Uterus (tissue), 4 donors: ENCODE data around the gene FBXO31. TPM values are rescaled to one million over a fixed set of nuclear protein-coding genes. Genes with fewer than 3 reads are reported as not detected.
"Not testable (repeated sequence)": the region's sequence is repeated elsewhere in the genome, so short reads cannot be mapped to it uniquely, and the experiment has no call there.

ENCODE experiments used
- DNase-seq, 2 donors: peaks; one replicate each; pipeline ENCODE4 v3.0.0-alpha.2; 2019 to 2020
- H3K27ac ChIP-seq, 2 donors: fragments of 200-600 bp; sonication (generic); 1 replicate in 1 of 2; 2 replicates in 1 of 2; pipeline ENCODE4 v1.5.1; 2016 to 2018
- H3K27me3 ChIP-seq, 2 donors: fragments of 200-600 bp; sonication (generic); one replicate each; pipeline ENCODE4 v1.5.1; 2018 to 2019; ENCODE audit warnings: control low read depth in 1 of 2
- H3K36me3 ChIP-seq, 2 donors: fragments of 200-600 bp; sonication (generic); one replicate each; pipeline ENCODE4 v1.5.1; 2019; ENCODE audit warnings: control low read depth in 1 of 2
- H3K4me1 ChIP-seq, 2 donors: fragments of 200-600 bp; sonication (generic); one replicate each; pipeline ENCODE4 v1.5.1; 2018 to 2019; ENCODE audit warnings: control low read depth in 1 of 2
- H3K4me3 ChIP-seq, 2 donors: fragments of 200-600 bp; sonication (generic); 1 replicate in 1 of 2; 2 replicates in 1 of 2; pipeline ENCODE4 v1.5.1; 2018 to 2019; ENCODE audit warnings: mild to moderate bottlenecking in 1 of 2
- H3K9me3 ChIP-seq, 2 donors: fragments of 200-600 bp; sonication (generic); one replicate each; pipeline ENCODE4 v1.5.1; 2019; ENCODE audit warnings: control low read depth in 1 of 2
- POLR2A ChIP-seq, 2 donors: fragments of 450-650 bp; IDR thresholded peaks; one replicate each; pipeline ENCODE4 v1.6.1; 2016; ENCODE audit warnings: antibody characterized with exemption in 2 of 2, mild to moderate bottlenecking in 1 of 2, moderate library complexity in 1 of 2
- intact Hi-C: fragments of 100-400 bp; cut with DNase I; formaldehyde crosslinking; loops from one replicate; pipeline ENCODE4 v1.15.1; 2023; ENCODE audit warnings: low total_unique reads
- total RNA-seq, 4 donors: library from RNA; depleted of rRNA in 3 of 4; stranded (reverse); fragments of >200 nt in 3 of 4; gene quantifications; one replicate each; pipeline versions ENCODE4 v1.1.0 to v1.2.4, GENCODE V29; 2014 to 2023
- TF ChIP-seq, protein P1 (sequence below), 4 experiments: fragments of 200-600 bp in 2 of 4; fragments of 450-650 bp in 2 of 4; sonication (generic) in 2 of 4; IDR thresholded peaks; one replicate each; pipeline ENCODE4 v1.5.1; 2016 to 2019; ENCODE audit warnings: antibody characterized with exemption in 4 of 4, mild to moderate bottlenecking in 2 of 4, moderate library complexity in 1 of 4
- donor health status: DM: yes; HTN: yes; CAD: no.

FBXO31 gene
- total RNA-seq, 4 donors from 2014 or later = 35.2 to 309 (median 74.8) TPM

DNA sequence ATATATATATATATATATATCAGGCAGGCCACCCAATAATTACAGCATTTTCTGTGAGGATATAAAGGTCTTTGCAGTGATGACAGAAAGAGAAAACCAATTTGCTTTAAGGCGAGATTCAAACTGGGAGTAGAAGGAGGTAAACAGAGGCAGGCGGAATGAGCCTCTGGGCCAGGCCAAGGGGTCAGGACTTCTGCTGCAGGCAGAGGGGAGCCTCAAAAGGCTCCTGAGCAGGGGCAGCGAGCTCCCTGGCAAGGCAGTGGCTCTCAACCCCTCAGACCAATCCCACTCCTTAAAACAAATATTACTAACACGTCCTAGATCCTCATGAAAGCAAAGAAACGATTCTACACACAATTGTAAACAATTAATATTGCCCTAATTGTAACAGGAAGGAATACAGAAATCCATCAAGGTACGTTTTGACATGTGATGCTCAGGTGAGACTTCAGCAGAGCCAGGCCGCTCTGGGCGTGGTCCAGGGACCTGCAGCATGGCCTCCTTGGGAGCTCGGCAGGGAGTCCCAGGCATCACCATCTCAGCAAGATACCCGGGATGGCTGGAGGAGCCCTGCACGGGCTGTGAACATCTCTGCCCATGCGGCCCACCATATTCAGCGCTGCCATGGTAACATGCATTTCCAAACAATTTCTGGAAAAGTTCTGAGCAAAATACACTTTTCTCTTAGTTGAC, 18.4 kb downstream of the FBXO31 start:
- no peaks in the 10 kb centered on the region for H3K36me3 ChIP-seq
- no peak for DNase-seq
- TF ChIP-seq, protein P1, sequence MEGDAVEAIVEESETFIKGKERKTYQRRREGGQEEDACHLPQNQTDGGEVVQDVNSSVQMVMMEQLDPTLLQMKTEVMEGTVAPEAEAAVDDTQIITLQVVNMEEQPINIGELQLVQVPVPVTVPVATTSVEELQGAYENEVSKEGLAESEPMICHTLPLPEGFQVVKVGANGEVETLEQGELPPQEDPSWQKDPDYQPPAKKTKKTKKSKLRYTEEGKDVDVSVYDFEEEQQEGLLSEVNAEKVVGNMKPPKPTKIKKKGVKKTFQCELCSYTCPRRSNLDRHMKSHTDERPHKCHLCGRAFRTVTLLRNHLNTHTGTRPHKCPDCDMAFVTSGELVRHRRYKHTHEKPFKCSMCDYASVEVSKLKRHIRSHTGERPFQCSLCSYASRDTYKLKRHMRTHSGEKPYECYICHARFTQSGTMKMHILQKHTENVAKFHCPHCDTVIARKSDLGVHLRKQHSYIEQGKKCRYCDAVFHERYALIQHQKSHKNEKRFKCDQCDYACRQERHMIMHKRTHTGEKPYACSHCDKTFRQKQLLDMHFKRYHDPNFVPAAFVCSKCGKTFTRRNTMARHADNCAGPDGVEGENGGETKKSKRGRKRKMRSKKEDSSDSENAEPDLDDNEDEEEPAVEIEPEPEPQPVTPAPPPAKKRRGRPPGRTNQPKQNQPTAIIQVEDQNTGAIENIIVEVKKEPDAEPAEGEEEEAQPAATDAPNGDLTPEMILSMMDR (IDR thresholded peaks at IDR 0.05) = no peak
- TF ChIP-seq POLR2A (IDR thresholded peaks at IDR 0.05) = no peak
- H3K4me1 ChIP-seq = peaks cover 6 to 12% of the 10 kb centered on the region in 2 donors
- H3K9me3 ChIP-seq = no peaks in the 10 kb centered on the region
- no peaks in the 10 kb centered on the region for H3K27me3 ChIP-seq
- intact Hi-C loops = loop anchor here (10.0 kb wide), 1 partner anchor 50 kb away; the partner anchor contains the start of gene C16orf95
- no peak overlapping the region for H3K27ac ChIP-seq
- H3K4me3 ChIP-seq = no peak overlapping the region

DNA sequence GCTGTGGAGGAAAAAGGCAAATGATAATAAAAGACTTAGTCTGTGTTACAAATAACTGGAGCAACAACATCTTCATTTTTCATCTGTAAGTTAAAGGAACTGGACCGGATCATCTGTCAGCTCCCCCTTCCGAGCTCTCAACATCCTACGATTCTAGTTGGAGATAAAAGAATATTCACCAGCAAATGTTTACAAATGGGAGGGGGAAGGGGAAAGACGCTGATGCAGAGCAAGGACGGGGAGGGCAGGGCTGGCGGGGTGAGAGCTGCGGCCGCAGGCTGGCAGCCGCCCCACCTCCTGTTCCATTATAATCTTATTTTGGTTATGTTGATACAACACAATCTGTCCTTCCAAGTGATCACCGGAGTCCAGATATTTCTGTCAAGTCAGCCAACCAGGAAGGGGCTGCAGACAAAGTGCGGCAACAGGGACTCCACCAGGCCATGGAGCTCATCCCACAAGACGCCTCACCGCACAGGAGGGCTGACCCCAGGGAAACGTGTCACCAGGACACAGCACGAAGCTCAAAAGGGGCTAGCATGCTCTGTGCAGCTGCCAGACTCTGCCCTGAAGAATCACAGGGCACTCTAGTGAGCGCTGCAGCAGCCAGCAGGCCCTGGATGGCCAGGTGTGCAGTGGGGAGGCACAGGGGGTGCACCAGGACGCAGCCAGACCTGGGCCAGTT, 19.7 kb downstream of the FBXO31 start:
- Histone ChIP-seq H3K4me3 (no peak overlapping the region), H3K27ac (peak overlapping the region; percentile 41 to 78), H3K36me3 (no peaks in the 10 kb centered on the region), H3K4me1 (peaks cover 6 to 9% of the 10 kb centered on the region in 2 donors), H3K27me3 (no peaks in the 10 kb centered on the region), H3K9me3 (no peaks in the 10 kb centered on the region)
- TF ChIP-seq POLR2A (IDR thresholded peaks at IDR 0.05) = no peak
- TF ChIP-seq, protein P1 (IDR thresholded peaks at IDR 0.05) = no peak
- DNase-seq = peak in 1 of 2 donors; percentile 57
- intact Hi-C loops = loop anchor here (10.0 kb wide), 1 partner anchor 49 kb away; the partner anchor contains the start of gene C16orf95

DNA sequence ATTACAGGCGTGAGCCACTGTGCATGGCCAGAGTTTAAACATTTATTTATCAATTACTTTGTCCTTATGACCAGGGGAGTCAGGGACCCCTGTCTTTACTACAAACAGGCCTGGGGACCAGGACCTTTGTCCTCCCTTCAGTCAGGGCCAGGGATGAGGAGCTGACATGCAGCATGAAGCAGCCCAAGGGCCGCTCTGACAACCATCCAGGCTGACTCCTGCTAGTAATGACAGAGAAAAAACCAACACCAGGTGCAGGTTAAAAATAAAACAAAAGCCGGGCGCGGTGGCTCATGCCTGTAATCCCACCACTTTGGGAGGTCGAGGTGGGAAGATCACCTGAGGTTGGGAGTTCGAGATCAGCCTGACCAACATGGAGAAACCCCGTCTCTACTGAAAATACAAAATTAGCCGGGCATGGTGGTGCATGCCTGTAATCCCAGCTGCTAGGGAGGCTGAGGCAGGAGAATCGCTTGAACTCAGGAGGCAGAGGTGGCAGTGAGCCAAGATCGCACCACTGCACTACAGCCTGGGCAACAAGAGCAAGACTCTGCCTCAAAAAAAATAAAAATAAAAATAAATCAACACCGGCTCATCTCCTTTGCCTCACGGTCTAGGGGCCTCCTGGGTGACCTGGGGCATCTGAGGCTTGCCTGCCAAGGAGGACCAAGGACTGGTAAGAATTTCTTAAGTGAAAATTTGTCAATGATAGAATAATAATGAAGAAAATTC, 20.6 kb downstream of the FBXO31 start:
- DNase-seq, H3K9me3 ChIP-seq, H3K36me3 ChIP-seq, H3K4me3 ChIP-seq, H3K27me3 ChIP-seq, H3K4me1 ChIP-seq: not testable (repeated sequence)
- H3K27ac ChIP-seq = peak overlapping the region; percentile 41 to 78
- intact Hi-C loops = loop anchor here (10.0 kb wide), 1 partner anchor 48 kb away; the partner anchor contains the start of gene C16orf95

DNA sequence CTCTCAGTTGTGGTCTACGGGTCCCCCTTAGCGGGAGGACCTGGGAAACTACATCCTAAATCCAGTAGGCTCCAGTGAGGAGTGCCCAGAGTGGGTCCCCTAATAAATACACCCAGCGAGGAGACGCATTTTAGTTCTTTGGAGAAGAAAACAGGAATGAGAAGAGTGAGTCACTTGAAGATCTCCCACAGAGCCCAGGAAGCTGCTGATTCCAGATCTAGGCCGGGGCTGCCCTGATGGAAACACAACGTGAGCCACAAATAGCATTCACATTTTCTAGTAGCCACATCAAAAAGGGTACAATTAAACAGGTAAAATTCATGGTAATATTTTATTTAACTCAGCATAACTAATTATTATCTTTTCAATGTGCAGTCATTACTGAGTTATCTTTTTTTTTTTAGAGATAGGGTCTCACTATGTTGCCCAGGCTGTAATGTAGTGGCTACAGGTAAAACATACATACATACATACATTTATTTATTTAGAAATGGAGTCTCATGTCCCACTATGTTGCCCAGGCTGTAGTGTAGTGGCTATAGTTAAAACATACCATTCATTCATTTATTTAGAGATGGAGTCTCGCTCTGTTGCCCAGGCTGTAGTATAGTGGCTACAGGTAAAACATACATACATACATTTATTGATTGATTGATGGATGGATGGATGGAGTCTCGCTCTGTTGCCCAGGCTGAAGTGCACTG, 21.5 kb downstream of the FBXO31 start:
- peaks cover 6% of the 10 kb centered on the region in 2 donors for H3K4me1 ChIP-seq
- intact Hi-C loops = loop anchor here (10.0 kb wide), 1 partner anchor 47 kb away; the partner anchor contains the start of gene C16orf95
- TF ChIP-seq POLR2A (IDR thresholded peaks at IDR 0.05) = no peak
- TF ChIP-seq, protein P1 (IDR thresholded peaks at IDR 0.05) = no peak
- H3K27me3 ChIP-seq = no peaks in the 10 kb centered on the region
- DNase-seq = no peak
- H3K27ac ChIP-seq = no peak overlapping the region
- H3K4me3 ChIP-seq = no peak overlapping the region
- H3K36me3 ChIP-seq = no peaks in the 10 kb centered on the region
- no peaks in the 10 kb centered on the region for H3K9me3 ChIP-seq
